Measurements from ENCODE around the gene HP. TPM values are rescaled to one million over a fixed set of nuclear protein-coding genes. Genes with fewer than 3 reads are reported as not detected.

The HP gene
- total and polyA plus RNA-seq, 2 of the 13 experiments (the other 11 are each of a cell fraction or from before 2014, with no cell fraction given), result 387 to 524 TPM

GRCh38 chr16:72093448-72094265 lies 39.4 kb downstream of the HP start, which contains the start of the genes DHX38 and TXNL4B (continued):
- TF ChIP-seq PAXIP1 (CRISPR knock-in tag; conservative IDR thresholded peaks at IDR 0.05), result peak; percentile 64
- peak; percentile 90 for TF ChIP-seq ZNF781 (CRISPR knock-in tag; IDR thresholded peaks at IDR 0.05; ENCODE audit: borderline replicate concordance, not compliant biosample characterization)
- peak; percentile 98 for TF ChIP-seq ZNF784 (CRISPR knock-in tag; IDR thresholded peaks at IDR 0.05; ENCODE audit: borderline replicate concordance)
- 0 out of 2 replicates have a peak, but pooled peaks have one; percentile 62 for TF ChIP-seq KLF13 (CRISPR knock-in tag; IDR thresholded peaks at IDR 0.05)
- peak; percentile 70; the same call in 1 of the 2 replicates for TF ChIP-seq MTERF4 (CRISPR knock-in tag; IDR thresholded peaks at IDR 0.05)
- no peak for TF ChIP-seq SAFB2 (CRISPR knock-in tag; IDR thresholded peaks at IDR 0.05; ENCODE audit: borderline replicate concordance, low read depth)
- 0 out of 2 replicates have a peak, but pooled peaks have one; percentile 24 for TF ChIP-seq ZNF180 (CRISPR knock-in tag; IDR thresholded peaks at IDR 0.05; ENCODE audit: borderline replicate concordance, low read depth)

Measured in HepG2 (cell line).